A549 (cell line): ENCODE results near the gene NDEL1.

ENCODE experiments used
- EP300 ChIP-seq, 2 experiments: fragments of >200 bp; sonication (Bioruptor Twin); formaldehyde crosslinking; IDR thresholded peaks; 2 replicates in 1 of 2; 3 replicates in 1 of 2; pipeline ENCODE4 v1.6.1; 2016 to 2017
- ESRRA ChIP-seq: fragments of 150-350 bp; IDR thresholded peaks from 2 replicates; pipeline ENCODE4 v1.6.1; 2014; ENCODE audit warnings: mild to moderate bottlenecking, low read length, borderline replicate concordance
- GATA3 ChIP-seq: IDR thresholded peaks from 2 replicates; pipeline ENCODE4 v1.6.1; 2012; ENCODE audit warnings: borderline replicate concordance
- MAZ ChIP-seq: fragments of 150-350 bp; IDR thresholded peaks from 2 replicates; pipeline ENCODE4 v1.6.1; 2014; ENCODE audit warnings: antibody characterized with exemption, low read depth, low read length, borderline replicate concordance
- RAD21 ChIP-seq, 2 experiments: fragments of >200 bp in 1 of 2; sonication (Bioruptor Twin) in 1 of 2; formaldehyde crosslinking in 1 of 2; IDR thresholded peaks in 1 of 2; conservative IDR thresholded peaks in 1 of 2; 2 replicates in 1 of 2; 3 replicates in 1 of 2; pipeline ENCODE4 v1.6.1; 2012 to 2018; ENCODE audit warnings: inconsistent platforms in 1 of 2
- RFX5 ChIP-seq: fragments of 450-650 bp; IDR thresholded peaks from 2 replicates; pipeline ENCODE4 v1.7.1; 2014; ENCODE audit warnings: antibody characterized with exemption, mild to moderate bottlenecking, moderate library complexity
- ZSCAN20 ChIP-seq: fragments of 250-450 bp; sonication (Bioruptor Pico); IDR thresholded peaks from 2 replicates; pipeline ENCODE4 v1.8.0; 2022; ENCODE audit warnings: mild to moderate bottlenecking, moderate library complexity
- TF ChIP-seq, protein P1 (sequence below): fragments of >200 bp; sonication (Bioruptor Twin); formaldehyde crosslinking; IDR thresholded peaks from 3 replicates; pipeline ENCODE4 v1.5.1; 2016
- TF ChIP-seq, protein P2 (sequence below): IDR thresholded peaks from 2 replicates; pipeline ENCODE4 v1.6.1; 2012; ENCODE audit warnings: low read depth, borderline replicate concordance
- TF ChIP-seq, protein P3 (sequence below): fragments of 200-600 bp; sonication (generic); IDR thresholded peaks from 2 replicates; pipeline ENCODE4 v1.6.1; 2016; ENCODE audit warnings: antibody characterized with exemption, mild to moderate bottlenecking, moderate library complexity
- TF ChIP-seq, protein P4 (sequence below): fragments of 150-350 bp; IDR thresholded peaks from 2 replicates; pipeline ENCODE4 v1.6.1; 2014; ENCODE audit warnings: low read depth, mild to moderate bottlenecking, low read length
- TF ChIP-seq, protein P5 (sequence below): fragments of 450-650 bp; IDR thresholded peaks from 2 replicates; pipeline ENCODE4 v1.6.1; 2014; ENCODE audit warnings: antibody characterized with exemption

DNA sequence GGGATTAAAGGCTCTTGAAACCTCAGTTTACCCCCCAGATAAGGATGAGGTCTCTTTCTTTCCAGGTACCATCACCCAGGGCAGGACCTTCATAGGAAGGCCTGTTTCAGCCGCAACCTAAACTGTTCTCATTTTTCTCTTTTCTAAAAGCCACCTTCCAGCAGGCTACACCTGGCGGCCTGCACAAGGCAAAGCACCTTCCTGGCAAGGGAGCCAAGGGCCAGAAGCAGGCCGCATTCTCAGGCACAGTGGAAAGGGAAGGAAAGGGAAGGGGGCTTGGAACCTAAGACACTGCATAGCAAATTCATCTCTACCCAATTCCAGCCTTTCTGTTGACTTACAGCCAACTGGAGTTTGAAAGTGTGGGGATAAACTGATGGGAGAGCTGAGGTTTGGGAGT is 8.9 kb upstream of the NDEL1 start:
- TF ChIP-seq EP300 (IDR thresholded peaks at IDR 0.05) (no peak), ZSCAN20 (CRISPR knock-in tag) (no peak), MAZ (no peak), RAD21 (conservative IDR thresholded peaks at IDR 0.05 in 1 of 2, IDR thresholded peaks at IDR 0.05 in 1 of 2) (no peak), ESRRA (no peak), RFX5 (no peak), GATA3 (no peak)
- TF ChIP-seq, protein P1, sequence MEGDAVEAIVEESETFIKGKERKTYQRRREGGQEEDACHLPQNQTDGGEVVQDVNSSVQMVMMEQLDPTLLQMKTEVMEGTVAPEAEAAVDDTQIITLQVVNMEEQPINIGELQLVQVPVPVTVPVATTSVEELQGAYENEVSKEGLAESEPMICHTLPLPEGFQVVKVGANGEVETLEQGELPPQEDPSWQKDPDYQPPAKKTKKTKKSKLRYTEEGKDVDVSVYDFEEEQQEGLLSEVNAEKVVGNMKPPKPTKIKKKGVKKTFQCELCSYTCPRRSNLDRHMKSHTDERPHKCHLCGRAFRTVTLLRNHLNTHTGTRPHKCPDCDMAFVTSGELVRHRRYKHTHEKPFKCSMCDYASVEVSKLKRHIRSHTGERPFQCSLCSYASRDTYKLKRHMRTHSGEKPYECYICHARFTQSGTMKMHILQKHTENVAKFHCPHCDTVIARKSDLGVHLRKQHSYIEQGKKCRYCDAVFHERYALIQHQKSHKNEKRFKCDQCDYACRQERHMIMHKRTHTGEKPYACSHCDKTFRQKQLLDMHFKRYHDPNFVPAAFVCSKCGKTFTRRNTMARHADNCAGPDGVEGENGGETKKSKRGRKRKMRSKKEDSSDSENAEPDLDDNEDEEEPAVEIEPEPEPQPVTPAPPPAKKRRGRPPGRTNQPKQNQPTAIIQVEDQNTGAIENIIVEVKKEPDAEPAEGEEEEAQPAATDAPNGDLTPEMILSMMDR, result no peak
- TF ChIP-seq, protein P2, sequence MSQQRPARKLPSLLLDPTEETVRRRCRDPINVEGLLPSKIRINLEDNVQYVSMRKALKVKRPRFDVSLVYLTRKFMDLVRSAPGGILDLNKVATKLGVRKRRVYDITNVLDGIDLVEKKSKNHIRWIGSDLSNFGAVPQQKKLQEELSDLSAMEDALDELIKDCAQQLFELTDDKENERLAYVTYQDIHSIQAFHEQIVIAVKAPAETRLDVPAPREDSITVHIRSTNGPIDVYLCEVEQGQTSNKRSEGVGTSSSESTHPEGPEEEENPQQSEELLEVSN, result no peak
- TF ChIP-seq, protein P3, sequence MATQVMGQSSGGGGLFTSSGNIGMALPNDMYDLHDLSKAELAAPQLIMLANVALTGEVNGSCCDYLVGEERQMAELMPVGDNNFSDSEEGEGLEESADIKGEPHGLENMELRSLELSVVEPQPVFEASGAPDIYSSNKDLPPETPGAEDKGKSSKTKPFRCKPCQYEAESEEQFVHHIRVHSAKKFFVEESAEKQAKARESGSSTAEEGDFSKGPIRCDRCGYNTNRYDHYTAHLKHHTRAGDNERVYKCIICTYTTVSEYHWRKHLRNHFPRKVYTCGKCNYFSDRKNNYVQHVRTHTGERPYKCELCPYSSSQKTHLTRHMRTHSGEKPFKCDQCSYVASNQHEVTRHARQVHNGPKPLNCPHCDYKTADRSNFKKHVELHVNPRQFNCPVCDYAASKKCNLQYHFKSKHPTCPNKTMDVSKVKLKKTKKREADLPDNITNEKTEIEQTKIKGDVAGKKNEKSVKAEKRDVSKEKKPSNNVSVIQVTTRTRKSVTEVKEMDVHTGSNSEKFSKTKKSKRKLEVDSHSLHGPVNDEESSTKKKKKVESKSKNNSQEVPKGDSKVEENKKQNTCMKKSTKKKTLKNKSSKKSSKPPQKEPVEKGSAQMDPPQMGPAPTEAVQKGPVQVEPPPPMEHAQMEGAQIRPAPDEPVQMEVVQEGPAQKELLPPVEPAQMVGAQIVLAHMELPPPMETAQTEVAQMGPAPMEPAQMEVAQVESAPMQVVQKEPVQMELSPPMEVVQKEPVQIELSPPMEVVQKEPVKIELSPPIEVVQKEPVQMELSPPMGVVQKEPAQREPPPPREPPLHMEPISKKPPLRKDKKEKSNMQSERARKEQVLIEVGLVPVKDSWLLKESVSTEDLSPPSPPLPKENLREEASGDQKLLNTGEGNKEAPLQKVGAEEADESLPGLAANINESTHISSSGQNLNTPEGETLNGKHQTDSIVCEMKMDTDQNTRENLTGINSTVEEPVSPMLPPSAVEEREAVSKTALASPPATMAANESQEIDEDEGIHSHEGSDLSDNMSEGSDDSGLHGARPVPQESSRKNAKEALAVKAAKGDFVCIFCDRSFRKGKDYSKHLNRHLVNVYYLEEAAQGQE, result no peak
- TF ChIP-seq, protein P4, sequence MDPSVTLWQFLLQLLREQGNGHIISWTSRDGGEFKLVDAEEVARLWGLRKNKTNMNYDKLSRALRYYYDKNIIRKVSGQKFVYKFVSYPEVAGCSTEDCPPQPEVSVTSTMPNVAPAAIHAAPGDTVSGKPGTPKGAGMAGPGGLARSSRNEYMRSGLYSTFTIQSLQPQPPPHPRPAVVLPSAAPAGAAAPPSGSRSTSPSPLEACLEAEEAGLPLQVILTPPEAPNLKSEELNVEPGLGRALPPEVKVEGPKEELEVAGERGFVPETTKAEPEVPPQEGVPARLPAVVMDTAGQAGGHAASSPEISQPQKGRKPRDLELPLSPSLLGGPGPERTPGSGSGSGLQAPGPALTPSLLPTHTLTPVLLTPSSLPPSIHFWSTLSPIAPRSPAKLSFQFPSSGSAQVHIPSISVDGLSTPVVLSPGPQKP, result no peak
- TF ChIP-seq, protein P5, sequence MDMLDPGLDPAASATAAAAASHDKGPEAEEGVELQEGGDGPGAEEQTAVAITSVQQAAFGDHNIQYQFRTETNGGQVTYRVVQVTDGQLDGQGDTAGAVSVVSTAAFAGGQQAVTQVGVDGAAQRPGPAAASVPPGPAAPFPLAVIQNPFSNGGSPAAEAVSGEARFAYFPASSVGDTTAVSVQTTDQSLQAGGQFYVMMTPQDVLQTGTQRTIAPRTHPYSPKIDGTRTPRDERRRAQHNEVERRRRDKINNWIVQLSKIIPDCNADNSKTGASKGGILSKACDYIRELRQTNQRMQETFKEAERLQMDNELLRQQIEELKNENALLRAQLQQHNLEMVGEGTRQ, result no peak
